Measurements from ENCODE around the gene ENDOV. TPM values are rescaled to one million over a fixed set of nuclear protein-coding genes. Genes with fewer than 3 reads are reported as not detected.

The ENDOV gene
- total RNA-seq, 1 donor from 2014 or later: 40.7 TPM

- peaks cover 17% of the 10 kb centered on the region for H3K4me1 Mint-ChIP-seq (ENCODE audit: unreplicated experiment)
- peaks cover 12% of the 10 kb centered on the region for H3K27me3 Mint-ChIP-seq (ENCODE audit: unreplicated experiment)
- no peak overlapping the region for H3K4me3 Mint-ChIP-seq (ENCODE audit: unreplicated experiment)
- H3K27ac Mint-ChIP-seq (ENCODE audit: unreplicated experiment): no peak overlapping the region
- DNase-seq (ENCODE audit: low spot score): no peak
- TF ChIP-seq CTCF (IDR thresholded peaks at IDR 0.05; ENCODE audit: unreplicated experiment): no peak
- H3K36me3 Mint-ChIP-seq (ENCODE audit: low read depth, unreplicated experiment): no peaks in the 10 kb centered on the region
- no peaks in the 10 kb centered on the region for H3K9me3 Mint-ChIP-seq (ENCODE audit: unreplicated experiment)
Measured at GRCh38 chr17:80457236-80457856, 42.4 kb downstream of the ENDOV start.

GRCh38 chr17:80458016-80458415, 43.0 kb downstream of the ENDOV start:
- Mint-ChIP-seq H3K4me3 (ENCODE audit: unreplicated experiment) (no peak overlapping the region), H3K27ac (ENCODE audit: unreplicated experiment) (no peak overlapping the region), H3K36me3 (ENCODE audit: low read depth, unreplicated experiment) (no peaks in the 10 kb centered on the region), H3K9me3 (ENCODE audit: unreplicated experiment) (no peaks in the 10 kb centered on the region), H3K27me3 (ENCODE audit: unreplicated experiment) (peaks cover 12% of the 10 kb centered on the region), H3K4me1 (ENCODE audit: unreplicated experiment) (peaks cover 17% of the 10 kb centered on the region)
- no peak for DNase-seq (ENCODE audit: low spot score)
- TF ChIP-seq CTCF (IDR thresholded peaks at IDR 0.05; ENCODE audit: unreplicated experiment): no peak

- no peak for TF ChIP-seq CTCF (IDR thresholded peaks at IDR 0.05; ENCODE audit: unreplicated experiment)
- DNase-seq (ENCODE audit: low spot score): no peak
- no peak overlapping the region for H3K27ac Mint-ChIP-seq (ENCODE audit: unreplicated experiment)
- H3K27me3 Mint-ChIP-seq (ENCODE audit: unreplicated experiment): peaks cover 8% of the 10 kb centered on the region
- H3K4me1 Mint-ChIP-seq (ENCODE audit: unreplicated experiment): peaks cover 8% of the 10 kb centered on the region
- H3K36me3 Mint-ChIP-seq (ENCODE audit: low read depth, unreplicated experiment): no peaks in the 10 kb centered on the region
- no peak overlapping the region for H3K4me3 Mint-ChIP-seq (ENCODE audit: unreplicated experiment)
- no peaks in the 10 kb centered on the region for H3K9me3 Mint-ChIP-seq (ENCODE audit: unreplicated experiment)
Measured at GRCh38 chr17:80459234-80459633, 44.3 kb downstream of the ENDOV start.

- peaks cover 7% of the 10 kb centered on the region for H3K27me3 Mint-ChIP-seq (ENCODE audit: unreplicated experiment)
- no peak for DNase-seq (ENCODE audit: low spot score)
- H3K4me3 Mint-ChIP-seq (ENCODE audit: unreplicated experiment): no peak overlapping the region
- no peaks in the 10 kb centered on the region for H3K9me3 Mint-ChIP-seq (ENCODE audit: unreplicated experiment)
- peaks cover 8% of the 10 kb centered on the region for H3K4me1 Mint-ChIP-seq (ENCODE audit: unreplicated experiment)
- no peak overlapping the region for H3K27ac Mint-ChIP-seq (ENCODE audit: unreplicated experiment)
- TF ChIP-seq CTCF (IDR thresholded peaks at IDR 0.05; ENCODE audit: unreplicated experiment): no peak
- no peaks in the 10 kb centered on the region for H3K36me3 Mint-ChIP-seq (ENCODE audit: low read depth, unreplicated experiment)
Measured at GRCh38 chr17:80460429-80460834, 45.5 kb downstream of the ENDOV start.

- no peak for DNase-seq (ENCODE audit: low spot score)
- Mint-ChIP-seq H3K27ac (ENCODE audit: unreplicated experiment) (no peak overlapping the region), H3K9me3 (ENCODE audit: unreplicated experiment) (no peaks in the 10 kb centered on the region), H3K4me1 (ENCODE audit: unreplicated experiment) (peaks cover 8% of the 10 kb centered on the region), H3K36me3 (ENCODE audit: low read depth, unreplicated experiment) (no peaks in the 10 kb centered on the region), H3K4me3 (ENCODE audit: unreplicated experiment) (no peak overlapping the region), H3K27me3 (ENCODE audit: unreplicated experiment) (peaks cover 7% of the 10 kb centered on the region)
- no peak for TF ChIP-seq CTCF (IDR thresholded peaks at IDR 0.05; ENCODE audit: unreplicated experiment)
Measured at GRCh38 chr17:80461528-80462160, 46.7 kb downstream of the ENDOV start.

Measured in endothelial cell (in vitro differentiated cells).